Stimulated activated CD8-positive, alpha-beta memory T cell treated with anti-CD3 and anti-CD28 coated beads, Interleukin-7, amount 100 ng/mL, for 24 hours (primary cell): ENCODE data around the gene MACROD2.
"Not testable (repeated sequence)": the region's sequence is repeated elsewhere in the genome, so short reads cannot be mapped to it uniquely, and the experiment has no call there.

Source experiments
- DNase-seq: peaks from one replicate; pipeline ENCODE4 v3.0.0-alpha.2; 2020; ENCODE audit warnings: low read depth

Gene MACROD2

GRCh38 chr20:14915356-14915755 is 920.0 kb downstream of the MACROD2 start:
- DNase-seq, result no peak

GRCh38 chr20:14916360-14916920 is 921.1 kb downstream of the MACROD2 start:
- no peak for DNase-seq

- no peak for DNase-seq
Observed at GRCh38 chr20:14918281-14918680, 923.0 kb downstream of the MACROD2 start.

DNA sequence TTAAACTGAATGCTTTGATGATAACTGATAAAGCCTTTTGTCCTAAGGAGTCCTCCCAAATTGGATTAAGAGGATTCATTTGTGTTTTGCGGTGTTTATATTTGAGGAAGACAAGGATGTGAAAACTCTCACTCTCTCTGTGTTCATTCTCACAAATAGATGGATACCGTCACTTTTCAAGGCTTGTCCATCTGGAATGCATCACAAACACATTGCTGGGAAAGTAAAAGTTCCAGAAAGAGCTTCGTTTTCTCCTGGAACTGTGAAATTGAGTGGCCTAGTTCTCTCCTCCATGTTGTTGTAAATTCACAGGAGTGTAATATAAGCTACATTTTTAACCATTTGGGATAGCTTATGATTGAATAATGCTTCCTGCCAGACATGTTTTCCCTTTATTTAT is 923.7 kb downstream of the MACROD2 start:
- no peak for DNase-seq

GRCh38 chr20:14919501-14920081 is 924.3 kb downstream of the MACROD2 start:
- DNase-seq, result no peak

DNA sequence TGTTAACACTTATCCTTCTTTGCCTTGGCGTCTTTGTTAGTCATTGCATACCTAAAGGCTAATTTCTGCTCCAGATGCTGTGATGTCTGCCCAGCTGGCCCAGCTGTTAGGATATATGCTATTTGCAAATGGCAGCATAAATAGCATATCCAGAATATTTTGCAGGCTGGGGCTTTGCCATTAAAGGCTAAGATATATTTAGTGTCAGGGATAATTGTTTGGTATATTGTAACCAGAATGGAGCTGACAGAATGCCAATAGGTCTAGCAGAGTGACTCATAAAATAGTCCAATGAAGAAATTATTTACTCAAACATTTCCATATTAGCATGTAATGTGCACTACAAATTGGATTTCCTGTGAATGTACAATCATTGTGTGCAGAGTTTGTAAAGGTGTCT is 926.2 kb downstream of the MACROD2 start:
- no peak for DNase-seq

DNA sequence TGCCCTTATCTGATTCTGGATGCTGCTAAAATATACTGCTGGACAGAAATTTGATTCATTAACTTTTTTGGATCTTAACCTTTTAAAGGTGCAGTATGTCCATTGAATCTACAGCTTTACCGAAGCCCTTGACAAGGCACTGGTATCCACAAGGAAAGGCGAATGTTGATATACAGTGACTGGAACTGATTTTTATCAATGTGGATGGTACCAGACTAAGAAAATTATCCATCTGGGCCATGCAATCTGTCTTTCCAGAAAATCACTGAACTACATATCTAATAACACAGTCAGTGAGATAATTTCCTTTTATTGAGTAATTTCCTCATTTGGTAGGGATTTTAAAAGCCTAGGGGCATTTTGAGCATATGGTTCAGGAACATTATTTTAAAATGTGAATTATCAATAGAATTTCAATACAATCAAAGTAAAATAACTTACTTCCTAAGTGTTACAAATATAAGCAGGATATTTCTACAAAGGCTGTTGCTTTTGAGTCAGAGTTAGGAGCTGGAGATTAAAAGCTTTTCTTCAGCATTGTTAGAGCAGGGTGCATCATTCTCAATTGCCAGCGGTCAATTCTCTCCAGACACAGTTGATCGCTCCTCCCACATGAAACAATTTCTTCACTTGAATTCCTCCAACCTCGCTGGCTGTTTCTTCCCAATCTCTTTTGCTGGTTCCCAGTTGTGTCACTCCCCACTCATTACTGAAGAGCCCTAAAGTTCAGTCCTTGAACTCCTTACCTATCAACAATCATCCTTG is 927.4 kb downstream of the MACROD2 start:
- DNase-seq, result no peak

GRCh38 chr20:14924433-14924832 is 929.1 kb downstream of the MACROD2 start:
- no peak for DNase-seq

- no peak for DNase-seq
Observed at GRCh38 chr20:14925300-14925699, 930.0 kb downstream of the MACROD2 start.

GRCh38 chr20:14926436-14926835 is 931.1 kb downstream of the MACROD2 start:
- not testable (repeated sequence) for DNase-seq

DNA sequence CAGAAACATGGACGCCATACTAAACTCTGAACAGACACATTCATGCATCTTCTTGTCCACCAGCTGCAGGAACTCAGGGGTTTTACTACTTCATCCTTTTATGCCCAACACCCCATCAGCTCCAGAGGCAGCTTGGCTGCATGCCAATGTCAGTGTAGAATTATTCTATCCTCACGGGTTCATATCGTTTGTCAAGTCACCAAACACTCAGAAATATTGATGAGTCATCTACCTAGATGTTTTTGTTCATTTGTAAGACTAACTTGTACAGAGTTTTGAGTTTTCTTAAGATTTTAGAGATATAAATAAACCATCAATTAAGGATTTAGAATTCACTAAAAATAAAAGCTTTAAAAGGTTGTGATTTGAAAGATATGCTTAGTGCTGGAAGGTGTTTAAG is 932.8 kb downstream of the MACROD2 start:
- no peak for DNase-seq

GRCh38 chr20:14929388-14929787 is 934.1 kb downstream of the MACROD2 start:
- no peak for DNase-seq

- no peak for DNase-seq
Observed at GRCh38 chr20:14932040-14932439, 936.7 kb downstream of the MACROD2 start.

DNA sequence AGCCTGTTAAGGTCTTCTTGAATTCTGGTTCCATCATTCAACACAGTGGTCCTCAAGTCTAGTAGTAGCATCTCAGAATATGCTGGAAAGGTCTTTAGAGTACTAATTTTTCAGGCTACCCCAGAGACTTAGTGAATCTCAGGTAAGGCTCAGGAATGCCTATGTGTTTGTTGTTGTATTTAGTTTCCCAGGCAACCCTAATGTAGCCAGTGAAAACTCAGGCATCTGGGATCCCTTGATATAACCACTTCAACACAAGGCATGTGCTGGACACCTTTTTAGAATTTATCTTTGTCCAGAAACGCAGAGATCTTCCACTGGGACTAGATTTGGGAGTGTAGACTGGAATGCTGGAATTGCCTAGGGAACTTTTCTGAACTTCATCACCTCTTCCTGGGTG is 940.0 kb downstream of the MACROD2 start:
- DNase-seq, result no peak

DNA sequence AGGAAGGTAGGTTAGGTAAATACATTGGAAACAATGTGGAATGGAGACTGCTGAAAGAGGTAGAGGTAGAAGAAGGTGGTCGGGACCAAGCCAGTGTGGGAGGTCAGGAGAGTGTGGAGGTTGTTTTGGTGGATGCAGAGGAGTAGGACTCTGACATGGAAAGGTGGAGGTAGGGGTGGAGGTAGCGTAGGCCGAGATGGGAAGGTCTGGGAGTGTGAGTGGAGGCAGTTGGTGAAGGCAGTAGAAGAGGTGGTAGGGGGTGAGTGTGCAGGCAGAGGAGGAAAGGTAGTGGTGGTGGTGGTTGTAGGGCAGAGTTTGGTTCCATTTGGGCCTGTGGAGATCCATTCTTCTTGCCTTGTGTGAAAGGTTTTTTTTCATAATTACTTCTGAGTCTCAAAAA is 941.7 kb downstream of the MACROD2 start:
- DNase-seq, result no peak

- no peak for DNase-seq
Observed at GRCh38 chr20:14937846-14938245, 942.5 kb downstream of the MACROD2 start.

DNA sequence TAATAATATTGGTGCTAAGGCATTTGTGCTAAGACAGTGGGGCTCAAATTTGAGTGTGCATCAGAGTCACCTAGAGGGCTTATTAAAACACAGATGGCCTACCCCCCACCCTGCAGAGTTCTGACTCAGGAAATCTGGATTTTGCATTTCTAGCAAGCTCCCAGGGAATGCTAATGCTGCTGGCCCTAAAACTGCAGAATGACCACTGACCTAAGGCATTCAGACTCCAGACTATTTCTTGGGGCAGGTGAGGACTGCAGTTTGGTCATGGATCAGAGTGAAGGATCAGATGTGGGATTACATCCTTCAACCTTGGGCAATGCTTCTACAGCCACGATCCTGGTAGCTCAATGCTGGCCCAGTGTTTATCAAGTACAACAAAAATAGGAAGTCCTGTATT is 952.2 kb downstream of the MACROD2 start:
- DNase-seq, result no peak

GRCh38 chr20:14947946-14948345 is 952.6 kb downstream of the MACROD2 start:
- no peak for DNase-seq

GRCh38 chr20:14948416-14948815 is 953.1 kb downstream of the MACROD2 start:
- no peak for DNase-seq

- DNase-seq, result no peak
Observed at GRCh38 chr20:14950633-14951032, 955.3 kb downstream of the MACROD2 start.

DNA sequence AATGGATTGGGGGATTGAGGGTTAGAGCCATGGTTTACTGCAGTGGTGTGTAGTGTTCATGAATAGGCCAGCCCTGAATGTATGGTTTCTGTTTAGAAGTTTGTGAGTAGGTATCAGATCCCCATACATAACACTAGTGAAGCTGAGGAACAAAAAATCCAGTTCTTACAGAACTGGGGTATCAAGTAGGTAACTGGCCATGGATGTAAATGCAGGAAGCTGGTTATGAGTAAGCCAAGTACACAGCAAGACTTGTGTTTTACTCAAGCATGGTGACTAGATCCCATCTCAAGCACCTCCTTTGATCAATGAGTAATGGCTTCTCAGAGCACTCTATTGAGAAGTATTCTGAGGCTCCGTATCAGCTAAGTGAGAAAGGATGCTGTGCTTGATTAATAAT is 955.8 kb downstream of the MACROD2 start:
- no peak for DNase-seq

GRCh38 chr20:14951707-14952418 is 956.5 kb downstream of the MACROD2 start:
- no peak for DNase-seq

- no peak for DNase-seq
Observed at GRCh38 chr20:14953736-14954135, 958.4 kb downstream of the MACROD2 start.
